HUES6 (cell line): ENCODE results near the gene PRAMEF10.
"Not testable (repeated sequence)": the region's sequence is repeated elsewhere in the genome, so short reads cannot be mapped to it uniquely, and the experiment has no call there.

Experiments
- H3K27ac ChIP-seq: 2 replicates; pipeline ENCODE4 v1.7.0; 2013; ENCODE audit warnings: low read depth, mild to moderate bottlenecking, low read length, inconsistent platforms
- H3K27me3 ChIP-seq: 2 replicates; pipeline ENCODE4 v1.6.1; 2013; ENCODE audit warnings: low read length; ENCODE audit not compliant: control insufficient read depth, insufficient read depth
- H3K36me3 ChIP-seq: 2 replicates; pipeline ENCODE4 v1.6.1; 2013; ENCODE audit warnings: low read length; ENCODE audit not compliant: control insufficient read depth, insufficient read depth
- H3K4me1 ChIP-seq: 2 replicates; pipeline ENCODE4 v1.6.1; 2013; ENCODE audit warnings: low read length; ENCODE audit not compliant: control insufficient read depth, insufficient read depth
- H3K4me3 ChIP-seq: 2 replicates; pipeline ENCODE4 v1.5.1; 2013; ENCODE audit warnings: low read depth, low read length
- H3K9ac ChIP-seq: one replicate; pipeline ENCODE4 v1.6.1; 2013; ENCODE audit warnings: mild to moderate bottlenecking, low read length
- H3K9me3 ChIP-seq: 2 replicates; pipeline ENCODE4 v1.6.1; 2013; ENCODE audit warnings: low read depth, low read length; ENCODE audit not compliant: control insufficient read depth, insufficient read depth

The PRAMEF10 gene, protein sequence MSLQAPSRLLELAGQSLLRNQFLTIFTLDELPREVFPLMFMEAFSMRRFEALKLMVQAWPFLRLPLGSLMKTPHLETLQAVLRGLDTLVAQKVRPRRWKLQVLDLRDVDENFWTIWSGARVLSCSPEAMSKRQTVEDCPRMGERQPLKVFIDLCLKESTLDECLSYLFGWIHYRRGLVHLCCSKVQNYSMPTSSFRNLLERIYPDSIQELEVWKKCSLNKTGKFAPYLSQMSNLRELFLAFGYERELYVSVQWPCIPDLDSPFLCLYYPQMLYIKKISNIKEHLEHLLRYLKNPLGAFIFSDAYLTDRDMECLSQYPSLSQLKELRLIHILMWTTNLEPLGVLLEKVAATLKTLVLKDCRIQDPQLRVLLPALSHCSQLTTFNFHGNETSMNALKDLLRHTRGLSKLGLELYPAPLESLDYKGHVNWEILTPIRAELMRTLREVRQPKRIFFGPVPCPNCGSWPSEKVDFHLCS

GRCh38 chr1:12898170-12898569, at the start of gene PRAMEF10:
Gene PRAMEF10, minus strand, starts transcription at chr1:12898270. Its CDS starts 2,423 bp downstream, at chr1:12895847.
- not testable (repeated sequence) for H3K27me3 ChIP-seq, H3K27ac ChIP-seq, H3K36me3 ChIP-seq, H3K4me1 ChIP-seq, H3K9ac ChIP-seq, H3K9me3 ChIP-seq, H3K4me3 ChIP-seq

- H3K9me3 ChIP-seq, H3K4me1 ChIP-seq, H3K4me3 ChIP-seq, H3K27ac ChIP-seq, H3K9ac ChIP-seq, H3K36me3 ChIP-seq, H3K27me3 ChIP-seq: not testable (repeated sequence)
Measured at GRCh38 chr1:12947480-12947879, 49.4 kb upstream of the PRAMEF10 start, which contains the start of gene PRAMEF6. Gene PRAMEF6, minus strand, starts transcription at chr1:12947580. Its CDS starts 5,062 bp downstream, at chr1:12942518.

DNA sequence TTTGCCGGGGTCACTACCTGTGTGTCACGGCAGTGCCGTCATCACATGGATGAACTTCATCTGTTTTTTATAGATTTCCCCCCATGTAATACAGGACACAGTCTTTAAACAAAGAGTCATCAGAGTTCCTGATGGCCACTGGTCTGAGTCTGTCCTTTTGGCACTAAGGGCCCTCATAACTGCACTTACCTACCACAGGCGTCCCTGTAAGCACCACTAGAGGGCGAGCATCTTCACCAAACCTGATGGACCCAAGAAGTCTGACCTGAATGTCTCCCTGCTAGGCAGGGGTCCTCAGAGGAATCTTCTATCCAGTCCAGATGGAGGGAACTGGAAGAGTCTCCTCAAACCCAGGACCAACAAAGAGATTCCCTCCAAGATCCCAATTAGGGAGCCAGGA, 26.3 kb upstream of the PRAMEF10 start:
- H3K9me3 ChIP-seq, H3K36me3 ChIP-seq, H3K4me3 ChIP-seq, H3K4me1 ChIP-seq, H3K9ac ChIP-seq, H3K27ac ChIP-seq, H3K27me3 ChIP-seq: not testable (repeated sequence)

DNA sequence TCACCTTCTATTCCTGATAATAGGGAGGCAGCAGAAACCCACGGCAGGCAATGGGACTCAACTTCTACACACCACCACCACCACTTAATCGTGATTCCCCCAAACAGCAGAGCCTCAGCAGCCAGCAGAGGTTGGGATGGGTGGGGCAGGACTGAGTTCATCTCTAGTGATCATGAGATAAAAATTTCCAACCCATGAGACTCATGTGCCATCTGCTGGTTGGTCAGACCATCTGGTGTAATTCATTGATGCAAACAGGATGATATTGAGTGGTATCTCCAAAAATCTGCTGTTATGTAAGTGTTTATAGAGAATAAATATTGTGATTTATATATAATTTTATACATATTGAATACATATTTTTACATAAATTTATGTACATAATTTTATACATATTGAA, 23.7 kb upstream of the PRAMEF10 start:
- not testable (repeated sequence) for H3K27me3 ChIP-seq, H3K27ac ChIP-seq, H3K36me3 ChIP-seq, H3K9ac ChIP-seq, H3K4me1 ChIP-seq, H3K9me3 ChIP-seq, H3K4me3 ChIP-seq

DNA sequence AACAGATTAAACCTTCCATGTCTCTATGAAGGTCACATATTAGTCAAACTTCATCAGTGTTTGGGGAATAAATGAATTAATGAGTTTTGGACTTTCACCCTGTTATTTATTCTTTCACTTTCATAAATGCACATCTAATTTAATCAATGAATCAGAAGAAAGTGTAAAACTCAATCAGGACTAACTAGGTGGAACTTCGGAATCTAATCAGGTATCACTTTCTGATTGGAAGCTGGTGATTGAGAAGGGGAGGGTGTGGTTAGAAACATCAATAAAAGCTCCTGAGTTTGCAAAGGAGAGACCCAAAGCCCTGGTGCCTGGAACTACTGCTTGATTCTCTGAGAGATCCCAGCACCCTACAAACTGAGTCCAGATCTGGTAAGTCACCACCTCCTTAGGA, 18.2 kb upstream of the PRAMEF10 start, which contains the start of gene PRAMEF7:
Gene PRAMEF7 (plus strand): TSS at position 301 of the 400 bp plus-strand sequence. CDS start 1,083 bp downstream, outside the sequence.
- not testable (repeated sequence) for H3K9me3 ChIP-seq, H3K9ac ChIP-seq, H3K4me3 ChIP-seq, H3K4me1 ChIP-seq, H3K27ac ChIP-seq, H3K36me3 ChIP-seq, H3K27me3 ChIP-seq

- H3K9me3 ChIP-seq, H3K36me3 ChIP-seq, H3K4me1 ChIP-seq, H3K9ac ChIP-seq, H3K27me3 ChIP-seq, H3K4me3 ChIP-seq, H3K27ac ChIP-seq: not testable (repeated sequence)
Measured at GRCh38 chr1:12903793-12904572, 5.9 kb upstream of the PRAMEF10 start.

GRCh38 chr1:12899186-12899585, 1.1 kb upstream of the PRAMEF10 start:
- not testable (repeated sequence) for H3K27ac ChIP-seq, H3K4me3 ChIP-seq, H3K9ac ChIP-seq, H3K27me3 ChIP-seq, H3K36me3 ChIP-seq, H3K4me1 ChIP-seq, H3K9me3 ChIP-seq

- H3K9me3 ChIP-seq, H3K36me3 ChIP-seq, H3K27ac ChIP-seq, H3K4me3 ChIP-seq, H3K4me1 ChIP-seq, H3K9ac ChIP-seq, H3K27me3 ChIP-seq: not testable (repeated sequence)
Measured at GRCh38 chr1:12886101-12886500, 12.0 kb downstream of the PRAMEF10 start, which contains the start of gene PRAMEF4. Gene PRAMEF4, minus strand, starts transcription at chr1:12886201. Its CDS starts 2,807 bp downstream, at chr1:12883394.

DNA sequence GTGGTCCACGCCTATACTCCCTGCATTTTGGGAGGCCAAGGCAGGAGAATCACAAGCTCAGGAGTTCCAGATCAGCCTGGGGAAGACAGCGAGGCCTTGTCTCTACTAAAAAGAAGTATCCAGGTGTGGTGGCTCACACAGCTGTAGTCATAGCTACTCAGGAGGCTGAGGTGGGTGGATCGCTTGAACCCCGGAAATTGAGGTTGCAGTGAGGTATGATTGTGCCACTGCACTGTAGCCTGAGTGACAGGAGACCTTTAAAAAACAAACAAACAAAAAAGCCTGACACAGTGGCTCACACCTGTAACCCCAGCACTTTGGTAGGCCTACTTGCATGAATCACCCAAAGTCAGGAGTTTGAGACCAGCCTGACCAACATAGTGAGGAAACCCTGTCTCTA, 19.6 kb downstream of the PRAMEF10 start:
- H3K4me1 ChIP-seq, H3K9me3 ChIP-seq, H3K4me3 ChIP-seq, H3K27ac ChIP-seq, H3K27me3 ChIP-seq, H3K36me3 ChIP-seq, H3K9ac ChIP-seq: not testable (repeated sequence)

DNA sequence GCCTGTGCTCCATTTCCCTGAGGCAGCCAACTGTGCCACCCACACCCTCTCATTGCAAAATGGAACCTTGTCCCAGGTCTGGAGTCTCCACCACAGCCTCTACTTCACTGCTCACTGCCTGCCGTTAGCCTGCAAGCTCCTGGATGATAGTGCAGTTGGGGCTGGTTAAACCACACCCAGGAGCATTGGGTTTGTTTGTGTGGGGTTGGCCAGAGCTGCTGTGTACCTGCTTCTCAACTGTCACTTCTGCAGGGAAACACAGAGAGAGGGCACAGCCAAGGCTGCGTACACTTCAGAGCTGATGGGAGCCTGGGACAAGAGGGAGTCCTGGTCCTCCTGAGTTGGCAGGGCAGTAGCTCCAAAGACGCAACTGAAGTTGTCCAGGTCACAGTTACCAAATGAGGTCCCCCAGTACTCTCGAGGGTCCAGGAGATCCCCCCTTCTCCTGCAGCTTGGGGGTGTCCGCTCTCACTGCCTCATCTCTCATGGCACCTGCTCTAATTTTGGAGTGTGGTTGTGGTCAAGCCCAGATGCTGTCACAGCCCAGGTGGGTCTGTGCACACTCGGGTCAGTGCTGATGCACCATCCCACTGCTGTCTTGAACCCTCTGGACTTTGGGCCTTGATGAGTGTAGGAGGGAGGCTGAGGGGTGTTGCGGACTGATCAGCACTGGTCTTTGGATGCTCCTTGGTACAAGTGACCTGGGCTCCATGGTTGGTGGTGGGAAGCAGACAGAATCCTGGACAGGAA, 34.8 kb downstream of the PRAMEF10 start:
- not testable (repeated sequence) for H3K9ac ChIP-seq, H3K27me3 ChIP-seq, H3K4me3 ChIP-seq, H3K4me1 ChIP-seq, H3K27ac ChIP-seq, H3K36me3 ChIP-seq
- peaks cover 21% of the 10 kb centered on the region; the same call in 1 of the 2 replicates for H3K9me3 ChIP-seq
